Astrocyte (in vitro differentiated cells and primary cell): ENCODE data around the gene YIPF3. TPM values are rescaled to one million over a fixed set of nuclear protein-coding genes. Genes with fewer than 3 reads are reported as not detected.

Source experiments
- DNase-seq: peaks from one replicate; pipeline ENCODE4 v3.0.0-alpha.2; 2010; ENCODE audit warnings: low read depth
- FAIRE-seq: peaks from 2 replicates; lab custom pipeline; 2011; peaks lifted over from hg19 to GRCh38; lab: Jason Lieb, UNC
- H2AFZ ChIP-seq: 2 replicates; pipeline ENCODE4 v1.6.0; 2012; ENCODE audit warnings: low read depth, low read length, inconsistent platforms
- H3K27ac ChIP-seq: 2 replicates; pipeline ENCODE4 v1.5.1; 2011; ENCODE audit warnings: low read depth, low read length, inconsistent platforms
- H3K27me3 ChIP-seq: 2 replicates; pipeline ENCODE4 v1.6.0; 2011; ENCODE audit warnings: low read length, inconsistent platforms; ENCODE audit not compliant: insufficient read depth
- H3K36me3 ChIP-seq: 2 replicates; pipeline ENCODE4 v1.5.1; 2011; ENCODE audit warnings: low read length, inconsistent platforms; ENCODE audit not compliant: insufficient read depth
- H3K4me1 ChIP-seq: 2 replicates; pipeline ENCODE4 v1.5.1; 2011; ENCODE audit warnings: low read length, inconsistent platforms; ENCODE audit not compliant: insufficient read depth
- H3K4me2 ChIP-seq: 2 replicates; pipeline ENCODE4 v1.6.0; 2012; ENCODE audit warnings: low read length, inconsistent platforms
- H3K4me3 ChIP-seq: 2 replicates; pipeline ENCODE4 v1.5.1; 2011; ENCODE audit warnings: low read depth, mild to moderate bottlenecking, low read length, inconsistent platforms; ENCODE audit not compliant: insufficient read depth
- H3K79me2 ChIP-seq: 2 replicates; pipeline ENCODE4 v1.6.0; 2012; ENCODE audit warnings: mild to moderate bottlenecking, low read length, inconsistent platforms; ENCODE audit not compliant: insufficient read depth
- H3K9ac ChIP-seq: 2 replicates; pipeline ENCODE4 v1.6.0; 2012; ENCODE audit warnings: mild to moderate bottlenecking, low read length, inconsistent platforms
- H3K9me3 ChIP-seq: 2 replicates; pipeline ENCODE4 v1.5.1; 2012; ENCODE audit warnings: low read depth, mild to moderate bottlenecking, low read length, inconsistent platforms; ENCODE audit not compliant: insufficient read depth
- H4K20me1 ChIP-seq: 2 replicates; pipeline ENCODE4 v1.6.0; 2012; ENCODE audit warnings: low read length, inconsistent platforms; ENCODE audit not compliant: insufficient read depth
- H3K27ac Mint-ChIP-seq: one replicate; pipeline ENCODE4 v1.8.0; 2021; ENCODE audit warnings: mild to moderate bottlenecking, mixed read lengths; ENCODE audit not compliant: unreplicated experiment
- H3K27me3 Mint-ChIP-seq: one replicate; pipeline ENCODE4 v1.8.0; 2021; ENCODE audit warnings: low read depth, mixed read lengths; ENCODE audit not compliant: unreplicated experiment
- H3K36me3 Mint-ChIP-seq: one replicate; pipeline ENCODE4 v1.8.0; 2021; ENCODE audit warnings: low read depth, mixed read lengths; ENCODE audit not compliant: unreplicated experiment
- H3K4me1 Mint-ChIP-seq: one replicate; pipeline ENCODE4 v1.8.0; 2021; ENCODE audit warnings: low read depth, mixed read lengths; ENCODE audit not compliant: unreplicated experiment
- H3K4me3 Mint-ChIP-seq: one replicate; pipeline ENCODE4 v1.8.0; 2021; ENCODE audit warnings: mild to moderate bottlenecking, moderate library complexity, mixed read lengths; ENCODE audit not compliant: unreplicated experiment
- H3K9me3 Mint-ChIP-seq: one replicate; pipeline ENCODE4 v1.8.0; 2021; ENCODE audit warnings: mild to moderate bottlenecking, mixed read lengths; ENCODE audit not compliant: unreplicated experiment
- CTCF ChIP-seq: IDR thresholded peaks from 2 replicates; pipeline ENCODE4 v1.5.1; 2011; ENCODE audit warnings: low read depth, mild to moderate bottlenecking, inconsistent platforms, low read length, moderate library complexity; ENCODE audit not compliant: insufficient read depth
- EZH2 ChIP-seq: IDR thresholded peaks from 2 replicates; pipeline ENCODE4 v1.6.1; 2012; ENCODE audit warnings: mild to moderate bottlenecking, low read length, inconsistent platforms; ENCODE audit not compliant: insufficient read depth
- total RNA-seq: library from RNA; stranded (reverse); gene quantifications from 2 replicates; pipeline ENCODE4 v1.2.1, GENCODE V29; 2021

Gene YIPF3
- total RNA-seq, 1 donor from 2014 or later: 132 TPM

GRCh38 chr6:43493833-43494232, 22.9 kb downstream of the YIPF3 start:
- TF ChIP-seq CTCF: no peak
- TF ChIP-seq EZH2: no peak
- Mint-ChIP-seq H3K4me1 (peaks cover 28% of the 10 kb centered on the region), H3K27me3 (no peaks in the 10 kb centered on the region), H3K36me3 (peaks cover 5% of the 10 kb centered on the region), H3K9me3 (no peaks in the 10 kb centered on the region), H3K4me3 (no peak overlapping the region), H3K27ac (no peak overlapping the region)
- Histone ChIP-seq H4K20me1 (peaks cover 72% of the 10 kb centered on the region), H3K9me3 (no peaks in the 10 kb centered on the region), H3K27ac (no peak overlapping the region), H3K36me3 (no peaks in the 10 kb centered on the region), H3K9ac (no peak overlapping the region), H3K79me2 (peaks cover 41% of the 10 kb centered on the region), H3K27me3 (no peaks in the 10 kb centered on the region), H3K4me2 (no peak overlapping the region), H3K4me3 (no peak overlapping the region), H2AFZ (no peak overlapping the region), H3K4me1 (peaks cover 41% of the 10 kb centered on the region)
- no peak for DNase-seq
- no peak for FAIRE-seq

GRCh38 chr6:43493230-43493629, 23.5 kb downstream of the YIPF3 start:
- H3K9me3 Mint-ChIP-seq: no peaks in the 10 kb centered on the region
- Histone ChIP-seq H3K4me2 (peak overlapping the region; percentile 79), H3K79me2 (peaks cover 44% of the 10 kb centered on the region), H2AFZ (no peak overlapping the region), H3K4me1 (peaks cover 45% of the 10 kb centered on the region), H3K9me3 (no peaks in the 10 kb centered on the region), H4K20me1 (peaks cover 67% of the 10 kb centered on the region), H3K36me3 (no peaks in the 10 kb centered on the region), H3K4me3 (no peak overlapping the region), H3K27me3 (no peaks in the 10 kb centered on the region), H3K9ac (no peak overlapping the region), H3K27ac (no peak overlapping the region)
- no peak overlapping the region for H3K27ac Mint-ChIP-seq
- TF ChIP-seq EZH2: no peak
- TF ChIP-seq CTCF: no peak
- FAIRE-seq: no peak
- peaks cover 3% of the 10 kb centered on the region for H3K36me3 Mint-ChIP-seq
- H3K27me3 Mint-ChIP-seq: no peaks in the 10 kb centered on the region
- no peak overlapping the region for H3K4me3 Mint-ChIP-seq
- peaks cover 33% of the 10 kb centered on the region for H3K4me1 Mint-ChIP-seq
- DNase-seq: no peak

- H3K4me1 Mint-ChIP-seq: peaks cover 30% of the 10 kb centered on the region
These were observed 24.1 kb downstream of the YIPF3 start for GRCh38 chr6:43492673-43493072.

More at GRCh38 chr6:43492673-43493072, 24.1 kb downstream of the YIPF3 start:
- peak; percentile 52 for DNase-seq
- H3K4me2 ChIP-seq: peak overlapping the region; percentile 79
- no peak for TF ChIP-seq CTCF
- no peak for TF ChIP-seq EZH2
- H3K9ac ChIP-seq: no peak overlapping the region
- H3K36me3 Mint-ChIP-seq: peaks cover 2% of the 10 kb centered on the region
- H3K9me3 Mint-ChIP-seq: no peaks in the 10 kb centered on the region
- H3K4me3 ChIP-seq: no peak overlapping the region
- no peaks in the 10 kb centered on the region for H3K27me3 ChIP-seq
- no peak overlapping the region for H3K4me3 Mint-ChIP-seq
- H3K9me3 ChIP-seq: no peaks in the 10 kb centered on the region
- H3K27ac Mint-ChIP-seq: no peak overlapping the region
- peaks cover 61% of the 10 kb centered on the region for H4K20me1 ChIP-seq
- H3K4me1 ChIP-seq: peaks cover 45% of the 10 kb centered on the region
- no peak overlapping the region for H2AFZ ChIP-seq
- H3K27ac ChIP-seq: no peak overlapping the region
- H3K27me3 Mint-ChIP-seq: no peaks in the 10 kb centered on the region
- H3K79me2 ChIP-seq: peaks cover 44% of the 10 kb centered on the region
- H3K36me3 ChIP-seq: no peaks in the 10 kb centered on the region
- no peak for FAIRE-seq
